Measurements from ENCODE around the gene ANKHD1.

ANKHD1 gene

DNA sequence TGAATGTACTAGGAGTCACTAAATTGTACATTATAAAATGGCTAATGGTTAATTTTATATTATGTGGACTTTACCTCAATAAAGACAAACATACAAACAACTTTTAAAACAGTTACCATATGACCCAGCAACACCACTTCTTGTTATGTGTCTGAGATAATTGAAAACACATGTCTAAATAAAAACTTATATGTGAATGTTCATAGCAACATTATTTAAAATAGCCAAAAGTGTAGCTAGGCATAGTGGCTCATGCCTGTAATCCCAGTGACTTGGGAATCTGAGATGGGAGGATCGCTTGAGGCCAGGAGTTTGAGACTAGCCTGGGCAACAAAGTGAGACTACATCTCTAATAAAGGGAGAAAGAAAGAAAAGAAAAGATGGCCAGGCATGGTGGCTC is 185.9 kb downstream of the ANKHD1 start:
- in situ Hi-C loops (cut with MboI; ENCODE audit: low sequenced_read_pairs), result no loop called here

DNA sequence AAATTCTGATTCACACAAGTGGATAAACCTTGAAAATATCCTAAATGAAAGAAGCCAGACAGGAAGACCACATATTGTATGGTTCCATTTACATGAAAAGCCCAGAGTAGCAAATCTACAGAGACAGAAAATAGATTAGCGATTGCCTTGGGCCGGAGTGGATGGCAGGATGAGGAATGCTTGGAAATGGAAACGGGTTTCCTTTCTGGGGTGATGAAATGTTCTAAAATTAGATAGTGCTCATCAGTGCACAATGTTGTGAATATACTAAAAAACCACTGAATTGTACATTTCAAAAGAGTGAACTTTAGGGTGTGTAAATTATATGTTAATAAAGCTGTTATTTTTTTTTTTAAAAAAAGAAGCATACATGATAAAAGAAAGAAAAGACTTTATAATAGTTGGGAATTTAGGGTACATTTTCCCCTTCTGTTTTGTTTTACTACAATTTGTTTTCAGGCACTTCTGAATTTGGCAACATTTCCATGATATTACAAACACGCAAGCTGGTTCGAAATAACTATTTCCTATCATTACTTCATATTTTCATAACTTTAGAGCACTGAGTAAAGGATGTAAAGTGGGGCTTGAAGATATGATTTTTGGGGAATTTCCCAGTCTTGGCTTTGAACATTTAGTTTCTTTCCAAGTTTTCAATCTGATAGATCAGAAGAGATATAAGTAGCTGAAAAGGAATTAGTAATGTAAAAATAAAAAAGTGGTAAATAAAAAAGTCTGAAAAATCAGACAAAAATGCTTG is 186.9 kb downstream of the ANKHD1 start:
- in situ Hi-C loops (cut with MboI; ENCODE audit: low sequenced_read_pairs), result no loop called here

All from HL-60/S4 treated with phorbol 12-myristate 13-acetate at 8.2 ng/mL for 4 days and 3 days (cell line).